Measurements from ENCODE around the gene PAK3.

The PAK3 gene

GRCh38 chrX:111265486-111265885 is 169.5 kb downstream of the PAK3 start:
- DNase-seq = no peak

DNA sequence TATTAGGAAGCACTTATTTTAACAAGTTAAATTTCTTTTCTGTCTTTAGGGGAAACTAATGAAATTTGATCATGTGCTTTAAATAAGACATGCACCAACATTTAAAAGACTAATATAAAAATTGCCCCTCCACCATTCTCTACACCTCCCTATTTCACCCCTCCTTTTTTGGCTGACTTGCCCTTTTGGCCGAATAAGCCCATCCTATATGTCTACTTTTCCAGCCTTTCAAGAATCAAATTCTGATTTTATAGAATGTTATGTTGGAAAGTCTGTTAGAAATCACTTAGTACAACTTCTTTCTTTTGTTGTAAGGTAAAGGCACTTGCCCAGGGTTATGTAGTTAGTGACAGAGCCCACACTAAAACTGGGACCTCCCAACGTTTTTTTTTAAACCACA is 172.5 kb downstream of the PAK3 start:
- no peak for DNase-seq

DNA sequence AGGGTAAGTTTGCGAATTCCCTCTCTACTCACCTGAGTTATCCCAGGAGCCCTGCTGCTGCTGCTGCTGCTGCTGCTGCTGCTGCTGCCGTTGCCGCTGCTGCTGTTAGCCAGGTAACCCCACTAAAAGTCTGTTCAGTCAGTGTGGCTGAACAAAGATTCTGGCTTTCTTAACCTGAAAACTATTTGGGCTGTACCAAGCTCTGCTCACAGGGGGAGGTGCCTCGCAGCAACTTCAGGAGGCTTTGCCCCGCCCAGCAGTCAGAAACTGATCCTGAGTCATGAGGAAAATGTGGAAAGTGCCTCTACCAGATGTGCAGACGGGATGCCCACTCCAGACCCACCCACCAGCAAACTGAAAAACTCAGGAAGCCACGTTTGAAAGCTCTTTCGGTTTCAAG is 174.3 kb downstream of the PAK3 start, which contains the start of gene CAPN6:
TSS of gene CAPN6 (minus strand) at position 145 of the 400 bp plus-strand sequence. CDS start 6,547 bp downstream, outside the sequence.
- no peak for DNase-seq
